HL-60 (cell line): ENCODE results near the gene CT55.
"Not testable (repeated sequence)": the region's sequence is repeated elsewhere in the genome, so short reads cannot be mapped to it uniquely, and the experiment has no call there.

Source experiments
- DNase-seq, 2 experiments: peaks; one replicate each; pipeline ENCODE4 v3.0.0-alpha.2; 2010 to 2020; ENCODE audit warnings: low read depth in 1 of 2, low spot score in 1 of 2
- H3K27ac ChIP-seq: fragments of 250-450 bp; sonication (Bioruptor Pico); replicated peaks from 2 replicates; pipeline ENCODE4 v1.5.1; 2020; ENCODE audit warnings: mild to moderate bottlenecking, moderate library complexity
- H3K27me3 ChIP-seq: fragments of 250-450 bp; sonication (Bioruptor Pico); 2 replicates; pipeline ENCODE4 v1.5.1; 2021; ENCODE audit warnings: mild to moderate bottlenecking, moderate library complexity; ENCODE audit not compliant: insufficient read depth, poor library complexity, severe bottlenecking
- H3K4me3 ChIP-seq: replicated peaks from 2 replicates; pipeline ENCODE4 v1.5.1; 2011; ENCODE audit warnings: mild to moderate bottlenecking, control low read depth, low read length; ENCODE audit not compliant: insufficient read depth
- GABPA ChIP-seq: IDR thresholded peaks from 2 replicates; pipeline ENCODE4 v1.6.1; 2012; ENCODE audit warnings: low read depth
- POLR2AphosphoS5 ChIP-seq: IDR thresholded peaks from 2 replicates; pipeline ENCODE4 v1.6.1; 2012; ENCODE audit warnings: low read depth
- SPI1 ChIP-seq: IDR thresholded peaks from 2 replicates; pipeline ENCODE4 v1.6.1; 2012; ENCODE audit warnings: low read depth, mild to moderate bottlenecking, borderline replicate concordance
- TF ChIP-seq, protein P1 (sequence below): IDR thresholded peaks from one replicate; pipeline ENCODE4 v1.5.1; 2011; ENCODE audit warnings: low read length, control low read depth, inconsistent platforms; ENCODE audit not compliant: insufficient read depth
- TF ChIP-seq, protein P2 (sequence below): IDR thresholded peaks from 2 replicates; pipeline ENCODE4 v1.6.1; 2012; ENCODE audit warnings: low read depth; ENCODE audit not compliant: insufficient replicate concordance

Gene CT55

DNA sequence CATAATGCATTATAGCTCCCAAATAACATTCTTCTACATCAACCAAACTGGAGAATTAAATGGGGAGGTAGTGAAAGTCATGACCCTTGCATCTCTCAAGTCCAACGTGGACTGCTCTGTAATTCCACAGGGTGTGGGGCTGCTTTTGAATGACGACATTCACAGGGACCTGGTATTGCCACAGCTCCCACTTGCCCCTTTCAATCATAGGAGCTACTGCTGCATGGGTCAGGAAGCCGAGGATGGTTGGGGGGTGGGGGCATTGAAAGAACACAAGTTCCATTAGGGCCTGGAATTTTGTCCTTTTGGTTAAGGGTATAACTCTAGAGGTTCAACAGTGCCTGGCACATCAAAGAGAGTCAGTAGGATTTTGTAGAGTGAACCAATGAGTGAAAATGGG, 7.4 kb upstream of the CT55 start:
- no peak overlapping the region for H3K4me3 ChIP-seq
- H3K27me3 ChIP-seq, result peaks cover under 1% of the 10 kb centered on the region
- no peak overlapping the region for H3K27ac ChIP-seq
- TF ChIP-seq SPI1 (no peak), POLR2AphosphoS5 (no peak), GABPA (no peak)
- TF ChIP-seq, protein P1, sequence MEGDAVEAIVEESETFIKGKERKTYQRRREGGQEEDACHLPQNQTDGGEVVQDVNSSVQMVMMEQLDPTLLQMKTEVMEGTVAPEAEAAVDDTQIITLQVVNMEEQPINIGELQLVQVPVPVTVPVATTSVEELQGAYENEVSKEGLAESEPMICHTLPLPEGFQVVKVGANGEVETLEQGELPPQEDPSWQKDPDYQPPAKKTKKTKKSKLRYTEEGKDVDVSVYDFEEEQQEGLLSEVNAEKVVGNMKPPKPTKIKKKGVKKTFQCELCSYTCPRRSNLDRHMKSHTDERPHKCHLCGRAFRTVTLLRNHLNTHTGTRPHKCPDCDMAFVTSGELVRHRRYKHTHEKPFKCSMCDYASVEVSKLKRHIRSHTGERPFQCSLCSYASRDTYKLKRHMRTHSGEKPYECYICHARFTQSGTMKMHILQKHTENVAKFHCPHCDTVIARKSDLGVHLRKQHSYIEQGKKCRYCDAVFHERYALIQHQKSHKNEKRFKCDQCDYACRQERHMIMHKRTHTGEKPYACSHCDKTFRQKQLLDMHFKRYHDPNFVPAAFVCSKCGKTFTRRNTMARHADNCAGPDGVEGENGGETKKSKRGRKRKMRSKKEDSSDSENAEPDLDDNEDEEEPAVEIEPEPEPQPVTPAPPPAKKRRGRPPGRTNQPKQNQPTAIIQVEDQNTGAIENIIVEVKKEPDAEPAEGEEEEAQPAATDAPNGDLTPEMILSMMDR, result no peak
- TF ChIP-seq, protein P2, sequence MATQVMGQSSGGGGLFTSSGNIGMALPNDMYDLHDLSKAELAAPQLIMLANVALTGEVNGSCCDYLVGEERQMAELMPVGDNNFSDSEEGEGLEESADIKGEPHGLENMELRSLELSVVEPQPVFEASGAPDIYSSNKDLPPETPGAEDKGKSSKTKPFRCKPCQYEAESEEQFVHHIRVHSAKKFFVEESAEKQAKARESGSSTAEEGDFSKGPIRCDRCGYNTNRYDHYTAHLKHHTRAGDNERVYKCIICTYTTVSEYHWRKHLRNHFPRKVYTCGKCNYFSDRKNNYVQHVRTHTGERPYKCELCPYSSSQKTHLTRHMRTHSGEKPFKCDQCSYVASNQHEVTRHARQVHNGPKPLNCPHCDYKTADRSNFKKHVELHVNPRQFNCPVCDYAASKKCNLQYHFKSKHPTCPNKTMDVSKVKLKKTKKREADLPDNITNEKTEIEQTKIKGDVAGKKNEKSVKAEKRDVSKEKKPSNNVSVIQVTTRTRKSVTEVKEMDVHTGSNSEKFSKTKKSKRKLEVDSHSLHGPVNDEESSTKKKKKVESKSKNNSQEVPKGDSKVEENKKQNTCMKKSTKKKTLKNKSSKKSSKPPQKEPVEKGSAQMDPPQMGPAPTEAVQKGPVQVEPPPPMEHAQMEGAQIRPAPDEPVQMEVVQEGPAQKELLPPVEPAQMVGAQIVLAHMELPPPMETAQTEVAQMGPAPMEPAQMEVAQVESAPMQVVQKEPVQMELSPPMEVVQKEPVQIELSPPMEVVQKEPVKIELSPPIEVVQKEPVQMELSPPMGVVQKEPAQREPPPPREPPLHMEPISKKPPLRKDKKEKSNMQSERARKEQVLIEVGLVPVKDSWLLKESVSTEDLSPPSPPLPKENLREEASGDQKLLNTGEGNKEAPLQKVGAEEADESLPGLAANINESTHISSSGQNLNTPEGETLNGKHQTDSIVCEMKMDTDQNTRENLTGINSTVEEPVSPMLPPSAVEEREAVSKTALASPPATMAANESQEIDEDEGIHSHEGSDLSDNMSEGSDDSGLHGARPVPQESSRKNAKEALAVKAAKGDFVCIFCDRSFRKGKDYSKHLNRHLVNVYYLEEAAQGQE, result no peak
- DNase-seq, result no peak

DNA sequence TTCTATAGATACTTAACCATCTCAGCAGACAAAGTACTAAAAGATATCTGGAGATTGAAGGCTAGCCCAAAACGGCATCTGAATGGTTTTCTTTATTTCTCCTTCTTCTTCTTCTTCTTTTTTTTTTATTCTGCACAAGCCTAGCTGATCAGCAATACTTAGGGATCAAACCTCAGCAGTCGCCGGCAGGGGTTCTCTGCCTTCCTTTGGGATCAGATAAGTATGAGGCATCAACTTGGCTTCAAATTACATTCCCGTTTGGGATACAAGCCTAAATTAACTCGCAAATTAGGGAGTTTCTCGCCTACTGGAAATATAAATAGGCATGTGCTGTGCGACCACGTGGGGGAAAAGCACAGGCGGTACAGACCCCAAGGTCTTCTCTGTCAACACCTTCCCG, 730 bp downstream of the CT55 start:
- TF ChIP-seq GABPA (no peak), POLR2AphosphoS5 (no peak), SPI1 (no peak)
- TF ChIP-seq, protein P2, result no peak
- TF ChIP-seq, protein P1, result no peak
- Histone ChIP-seq H3K4me3 (no peak overlapping the region), H3K27ac (no peak overlapping the region), H3K27me3 (no peaks in the 10 kb centered on the region)
- DNase-seq, result no peak

DNA sequence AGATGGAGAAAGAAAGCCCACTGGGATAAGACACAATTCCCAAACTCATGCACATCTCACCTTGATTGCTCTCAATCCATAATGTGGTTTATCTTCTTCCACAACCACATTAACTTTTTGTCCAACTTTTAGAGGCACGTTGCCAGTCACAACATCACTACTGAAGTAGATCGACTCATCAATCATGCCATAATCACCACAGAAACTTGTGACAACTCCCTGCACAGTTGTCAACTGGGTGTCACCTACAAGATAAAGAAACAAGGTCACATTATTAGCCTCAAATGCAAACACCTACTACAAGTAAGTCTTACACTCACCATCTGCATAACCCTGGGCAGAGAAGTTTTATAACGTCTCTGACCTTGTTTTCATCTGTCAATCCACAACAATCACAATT, 1.7 kb downstream of the CT55 start:
- DNase-seq, H3K27ac ChIP-seq, H3K4me3 ChIP-seq, H3K27me3 ChIP-seq: not testable (repeated sequence)

GRCh38 chrX:135168486-135168885, 2.7 kb downstream of the CT55 start:
- Histone ChIP-seq H3K27ac (no peak overlapping the region), H3K27me3 (no peaks in the 10 kb centered on the region), H3K4me3 (no peak overlapping the region)
- TF ChIP-seq, protein P2, result no peak
- TF ChIP-seq SPI1 (no peak), GABPA (no peak), POLR2AphosphoS5 (no peak)
- TF ChIP-seq, protein P1, result no peak
- DNase-seq, result no peak

DNA sequence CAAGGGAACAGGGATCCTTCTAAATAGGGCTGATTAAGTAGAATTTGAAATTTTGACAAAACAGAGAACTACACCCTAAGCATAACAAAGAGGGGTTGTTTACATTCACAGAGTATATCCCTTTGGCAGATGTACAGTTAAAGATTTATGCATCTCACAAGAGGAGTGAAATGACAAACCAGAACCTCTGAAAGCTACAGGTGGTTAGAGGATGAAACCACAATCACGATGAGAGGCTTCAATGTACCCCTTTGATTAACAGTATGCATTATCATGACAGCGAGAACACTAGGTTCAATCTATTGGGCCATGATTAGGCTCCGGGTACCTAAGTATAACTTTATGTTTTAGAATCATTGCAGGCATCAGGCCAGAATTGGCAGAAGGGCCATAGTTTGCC, 16.5 kb downstream of the CT55 start:
- not testable (repeated sequence) for H3K27ac ChIP-seq, H3K27me3 ChIP-seq, DNase-seq, H3K4me3 ChIP-seq

DNA sequence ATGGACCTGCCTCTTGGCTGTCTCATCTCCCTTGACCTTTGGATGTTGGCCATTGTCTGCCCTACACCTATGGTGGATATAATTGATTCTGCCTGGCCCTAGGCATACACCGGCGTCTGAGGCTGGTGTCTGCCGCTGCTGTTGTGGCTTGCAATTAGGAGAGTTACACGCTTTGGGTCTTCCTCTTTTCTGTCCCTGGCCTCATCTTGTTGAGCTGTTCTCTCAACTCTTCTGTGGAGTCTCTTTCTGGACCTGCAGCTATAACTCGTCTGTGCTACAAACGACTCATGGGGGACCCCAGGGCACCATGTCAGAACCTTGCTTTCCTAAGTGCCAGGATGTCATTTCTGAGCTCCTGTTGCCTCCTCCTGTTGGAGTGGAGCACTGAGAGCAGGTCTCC, 45.1 kb downstream of the CT55 start:
- DNase-seq, H3K27ac ChIP-seq, H3K27me3 ChIP-seq, H3K4me3 ChIP-seq: not testable (repeated sequence)
